ENCODE measurements around the gene PLCB2.

The PLCB2 gene

DNA sequence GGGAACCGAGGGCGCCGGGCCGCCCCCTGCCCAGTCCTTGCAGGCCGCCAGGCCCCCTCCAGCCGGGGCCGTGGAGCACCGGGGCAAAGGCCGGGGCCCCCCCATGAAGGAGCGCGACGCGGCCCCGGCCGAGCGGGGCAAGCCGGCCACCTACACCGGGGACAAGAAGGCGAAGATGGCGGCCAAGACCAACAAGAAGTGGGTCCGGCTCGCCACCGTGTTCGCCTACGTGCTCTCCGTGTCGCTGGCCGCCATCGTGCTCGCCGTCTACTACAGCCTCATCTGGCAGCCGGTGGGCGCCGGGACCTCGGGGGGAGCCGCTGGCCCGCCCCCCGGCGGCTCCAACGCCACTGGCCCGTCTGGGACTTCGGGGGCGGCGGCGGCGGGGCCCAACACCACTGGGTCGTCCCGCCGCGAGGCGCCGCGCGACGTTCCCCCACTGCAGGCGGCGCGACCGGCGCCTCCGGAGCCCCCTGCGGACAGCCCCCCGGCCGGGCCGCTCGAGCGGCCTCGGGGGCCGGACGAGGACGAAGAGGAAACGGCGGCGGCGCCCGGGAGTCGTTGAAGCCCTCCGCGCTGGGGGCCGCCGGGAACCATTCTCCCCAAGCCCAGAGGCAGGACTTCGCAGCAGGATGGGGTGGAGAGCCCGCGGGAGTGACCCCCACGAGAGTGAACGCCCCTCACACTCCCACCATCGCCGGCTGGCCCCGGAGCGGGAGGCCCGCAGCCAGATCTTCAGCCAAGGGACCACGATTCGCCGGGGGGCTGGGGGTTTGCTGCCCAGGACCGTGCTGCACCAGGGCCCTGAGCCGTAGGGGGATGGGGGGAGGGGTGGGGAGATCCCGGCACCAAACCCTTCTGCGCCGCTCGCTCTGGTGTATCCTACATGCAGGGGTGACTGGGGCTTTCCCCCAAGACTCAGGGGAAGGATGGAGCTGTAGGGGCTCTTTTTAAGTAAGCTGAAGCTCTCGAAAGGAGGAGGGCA, 16.5 kb upstream of the PLCB2 start:
- no peak for DNase-seq

DNA sequence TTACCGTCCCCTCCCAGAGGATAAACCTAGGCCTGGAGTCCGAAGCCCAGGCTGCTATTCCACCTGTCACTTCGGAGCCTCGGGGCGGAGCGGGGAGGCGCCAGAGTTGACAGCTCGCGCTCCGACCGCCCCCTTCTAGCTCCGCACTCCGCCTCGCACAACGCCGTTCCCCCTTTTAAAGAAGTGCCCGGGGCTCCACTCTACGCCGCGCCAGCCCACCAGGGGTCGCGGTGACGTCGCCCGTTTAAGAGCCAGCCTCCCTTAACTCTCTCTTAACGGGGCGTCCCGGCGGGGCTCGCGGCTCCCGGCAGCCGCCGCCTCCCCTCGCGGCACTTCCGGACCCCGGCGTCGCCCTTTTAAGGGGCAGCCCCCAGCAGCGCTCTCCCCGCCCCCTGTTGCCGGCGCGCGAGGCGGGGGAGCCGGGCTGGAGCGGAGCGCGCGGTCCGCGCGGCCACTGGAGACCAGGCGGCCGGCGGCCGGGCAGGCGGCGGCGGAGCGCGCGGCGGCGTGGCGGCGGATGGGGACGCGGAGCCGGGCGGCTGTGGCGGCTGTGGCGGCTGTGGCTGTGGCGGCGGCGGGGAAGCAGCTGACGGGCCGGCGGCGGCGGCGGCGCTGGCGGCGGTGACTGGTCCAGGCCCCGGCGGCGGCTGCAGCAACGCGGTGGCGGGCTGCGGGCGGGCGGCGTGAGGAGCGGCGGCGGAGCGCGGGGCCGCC, 15.7 kb upstream of the PLCB2 start, which contains the start of gene INAFM2:
INAFM2 (plus strand) TSS at position 454 of the 714 bp plus-strand sequence. CDS start 364 bp downstream, outside the sequence.
- DNase-seq, result peak; percentile 98

DNA sequence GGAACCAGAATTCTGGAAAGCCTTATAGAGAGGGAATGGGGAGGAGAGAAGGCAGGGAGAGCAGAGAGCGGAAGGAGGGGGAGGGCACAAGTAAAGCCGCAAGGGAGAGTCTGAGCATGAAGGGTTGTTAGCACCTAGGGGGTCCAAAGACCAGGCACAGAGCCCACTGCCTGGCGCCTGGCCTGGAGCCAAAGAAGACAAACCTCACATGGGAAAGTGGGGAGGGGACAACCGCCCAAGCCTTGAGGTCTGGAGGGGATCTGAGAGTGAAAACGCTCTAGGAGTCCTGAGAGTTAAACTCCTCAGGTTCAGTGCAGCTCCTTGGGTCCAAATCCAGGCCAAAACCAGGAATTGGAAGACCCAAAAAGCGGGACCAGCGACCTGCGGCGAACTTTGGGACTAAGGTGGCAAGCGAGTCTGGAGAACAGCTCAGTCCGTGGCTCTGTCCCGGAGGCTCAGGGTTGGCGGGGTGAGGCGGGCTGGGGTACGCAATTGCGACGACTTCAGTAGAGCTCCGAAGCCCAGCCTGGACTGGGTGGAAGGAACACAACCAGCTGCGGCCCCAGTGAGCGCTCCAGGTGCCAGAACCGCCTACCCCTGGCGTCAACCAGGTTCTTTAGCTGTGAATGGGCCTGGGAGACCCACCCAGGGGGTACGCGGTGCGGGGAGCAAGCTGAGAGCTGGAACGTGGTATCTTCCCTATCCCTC, 14.9 kb upstream of the PLCB2 start:
- DNase-seq, result no peak

DNA sequence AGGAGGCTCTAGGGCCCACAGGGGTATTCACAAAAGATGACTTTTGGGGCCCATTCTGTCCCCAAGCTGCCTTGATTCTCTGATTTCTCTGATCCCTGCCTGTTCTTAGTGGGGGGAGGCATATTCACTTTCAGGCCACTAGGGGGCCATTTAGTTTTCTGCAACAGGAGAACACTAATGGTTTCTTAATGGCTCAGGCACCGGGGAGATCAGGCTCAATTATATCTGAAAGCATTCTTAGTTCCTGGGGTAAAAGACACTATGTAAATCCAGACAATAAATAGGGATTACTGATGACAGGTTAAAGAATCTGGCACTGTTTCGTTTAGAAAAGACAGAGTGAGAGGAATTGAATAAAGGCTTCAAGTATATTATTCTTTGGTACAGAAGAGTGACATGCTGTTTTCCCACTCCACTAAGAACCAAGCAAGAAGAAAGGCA, 13.2 kb upstream of the PLCB2 start:
- DNase-seq, result peak; percentile 82

DNA sequence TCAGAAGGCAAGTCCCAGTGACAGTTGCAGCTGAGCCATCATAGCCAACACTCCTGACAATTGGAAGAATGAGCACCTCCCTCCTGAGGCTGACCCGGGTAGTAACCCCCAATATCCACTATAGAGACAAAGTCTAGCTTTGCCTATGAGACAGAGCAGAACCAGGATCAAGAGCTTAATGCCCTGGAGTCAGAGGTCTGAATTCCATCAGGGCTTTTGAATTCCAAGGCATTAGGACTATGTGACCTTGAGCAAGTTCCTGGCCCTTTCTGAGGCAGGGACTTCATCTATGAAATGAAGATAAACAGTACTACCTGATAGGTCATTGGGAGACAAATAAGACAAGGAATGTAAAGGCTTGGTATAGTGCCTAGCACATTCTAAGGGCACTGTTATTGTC, 12.7 kb upstream of the PLCB2 start:
- no peak for DNase-seq

DNA sequence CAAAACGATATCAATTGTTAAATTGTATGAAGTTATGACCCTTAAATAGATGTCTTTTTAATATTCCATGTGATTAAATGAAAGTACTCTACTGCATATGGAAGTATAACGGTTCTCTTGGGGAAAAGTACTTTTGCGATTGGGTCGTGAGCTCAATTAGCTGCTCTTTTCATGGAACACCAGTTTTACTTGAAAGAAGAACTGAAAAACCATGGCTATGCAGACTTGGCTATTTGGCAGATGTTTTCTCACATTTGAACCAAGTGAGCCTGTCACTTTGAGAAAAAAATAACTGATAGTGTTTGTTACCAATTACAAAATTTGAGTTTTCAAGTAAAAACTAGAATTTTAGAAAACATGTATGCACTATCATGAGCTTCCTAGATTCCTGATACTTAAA, 9.8 kb upstream of the PLCB2 start:
- no peak for DNase-seq

DNA sequence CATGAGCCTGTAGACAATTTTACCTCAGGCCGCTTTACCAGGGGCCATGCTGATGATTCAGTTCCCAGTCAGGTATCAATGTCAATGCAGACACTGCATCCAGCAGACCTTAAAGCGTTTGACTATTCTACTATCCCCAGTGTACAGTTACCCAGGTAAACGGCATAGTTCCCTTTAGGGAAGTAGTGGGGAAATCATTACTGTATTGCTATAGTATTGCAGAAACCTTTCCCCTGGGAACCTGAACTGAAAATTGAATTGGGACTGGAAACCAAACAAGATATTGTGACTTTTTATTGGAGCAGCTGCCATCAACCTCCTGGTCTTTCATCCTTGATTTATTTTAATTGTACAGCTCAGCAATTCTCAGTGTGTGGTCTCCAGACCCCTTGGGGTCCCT, 9.2 kb upstream of the PLCB2 start:
- no peak for DNase-seq

DNA sequence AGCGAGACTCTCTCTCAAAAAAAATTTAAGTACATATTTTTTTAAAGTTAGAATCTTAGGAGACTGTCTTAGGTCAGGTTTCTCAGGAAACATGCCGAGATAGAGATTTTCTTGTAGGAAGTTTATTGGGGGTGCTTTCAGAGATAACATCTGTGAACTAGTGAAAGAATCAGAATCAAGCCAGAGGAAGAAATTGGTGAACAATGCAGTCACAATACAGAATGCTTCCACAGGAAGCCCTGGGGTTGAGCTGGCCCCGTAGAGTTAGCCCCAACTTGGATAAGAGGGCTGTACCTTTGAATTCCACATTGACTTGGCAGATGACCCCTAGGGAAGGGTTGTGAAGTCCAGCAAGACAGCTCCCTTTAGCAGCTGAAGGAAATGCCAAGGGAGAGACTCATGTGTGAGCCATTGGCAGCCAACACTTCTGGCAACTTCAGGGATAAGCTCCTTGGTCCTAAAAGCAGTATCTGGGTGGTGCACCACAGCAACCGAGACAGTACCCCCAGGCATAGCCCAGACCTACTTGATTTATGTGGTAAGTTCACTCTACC, 7.1 kb upstream of the PLCB2 start:
- no peak for DNase-seq

DNA sequence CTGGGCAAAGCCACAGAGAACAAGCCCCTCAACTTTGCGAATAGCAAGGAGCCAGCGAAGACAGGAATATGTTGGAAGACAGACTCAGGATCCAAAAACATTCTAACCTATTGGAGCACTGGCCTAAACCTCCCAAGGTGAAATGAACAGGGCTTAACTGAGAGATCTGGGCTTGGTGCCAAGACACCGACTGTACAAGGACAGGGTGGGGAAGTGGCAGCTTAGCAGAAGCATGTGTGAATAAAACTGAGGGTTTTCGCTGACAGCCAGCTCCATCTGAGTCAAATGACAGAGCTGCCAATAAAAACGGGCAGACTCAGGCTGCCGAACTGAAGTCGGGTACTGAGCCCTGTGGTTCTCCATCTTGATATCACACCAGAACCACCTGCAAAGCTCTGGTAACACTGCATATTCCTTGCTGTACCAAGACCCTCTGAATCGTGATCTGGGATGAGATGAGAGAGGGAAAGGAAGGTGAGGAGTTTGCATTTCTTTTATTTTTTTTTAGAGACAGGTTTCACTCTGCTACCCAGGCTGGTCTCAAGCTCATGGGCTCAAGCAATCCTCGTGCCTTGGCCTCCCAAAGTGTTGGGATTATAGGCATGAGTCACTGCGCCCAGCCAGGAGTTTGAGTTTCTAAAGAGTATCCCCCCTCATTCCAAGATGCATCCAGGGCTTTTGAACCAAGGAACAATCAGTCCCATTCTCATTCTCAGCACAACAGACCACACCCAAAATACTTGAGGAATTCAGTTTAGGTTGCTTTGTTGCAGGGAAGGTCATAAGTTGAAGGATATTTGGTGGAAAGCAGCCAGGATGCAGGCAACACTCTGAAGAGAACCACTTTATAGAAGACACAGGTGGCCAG, 6.0 kb upstream of the PLCB2 start:
- peak; percentile 66 for DNase-seq

DNA sequence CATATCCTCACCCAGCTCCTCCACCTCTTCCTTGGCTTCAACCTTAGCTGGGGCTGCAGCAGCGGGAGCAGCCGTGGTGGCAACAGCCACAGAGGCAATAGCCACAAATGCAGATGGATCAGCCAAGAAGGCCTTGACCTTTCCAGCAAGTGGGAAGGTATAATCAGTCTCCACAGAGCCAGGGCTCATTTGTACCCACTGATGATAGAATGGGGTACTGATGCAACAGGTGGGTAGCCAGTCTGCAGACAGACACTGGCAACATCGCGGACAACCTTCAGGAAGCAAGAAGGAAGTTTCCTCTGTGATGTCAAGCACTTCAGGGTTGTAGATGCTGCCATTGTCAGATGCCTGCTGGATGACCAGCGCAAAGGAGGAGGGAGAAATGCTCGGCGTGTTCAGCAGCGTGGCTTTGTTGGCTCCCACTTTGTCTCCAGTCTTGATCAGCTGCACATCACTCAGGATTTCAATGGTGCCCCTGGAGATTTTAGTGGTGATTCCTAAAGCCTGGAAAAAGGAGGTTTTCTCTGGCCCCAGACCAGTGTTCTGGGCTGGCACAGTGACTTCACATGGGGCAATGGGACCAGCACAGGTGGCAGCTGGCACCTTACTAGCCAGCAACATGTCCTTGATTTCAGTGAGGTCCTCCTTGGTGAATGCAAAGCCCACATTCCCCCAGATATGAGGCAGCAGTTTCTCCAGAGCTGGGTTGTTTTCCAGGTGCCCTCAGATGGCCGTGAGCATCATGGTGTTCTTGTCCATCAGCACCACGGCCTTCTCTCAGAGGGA, 4.8 kb upstream of the PLCB2 start:
- no peak for DNase-seq

DNA sequence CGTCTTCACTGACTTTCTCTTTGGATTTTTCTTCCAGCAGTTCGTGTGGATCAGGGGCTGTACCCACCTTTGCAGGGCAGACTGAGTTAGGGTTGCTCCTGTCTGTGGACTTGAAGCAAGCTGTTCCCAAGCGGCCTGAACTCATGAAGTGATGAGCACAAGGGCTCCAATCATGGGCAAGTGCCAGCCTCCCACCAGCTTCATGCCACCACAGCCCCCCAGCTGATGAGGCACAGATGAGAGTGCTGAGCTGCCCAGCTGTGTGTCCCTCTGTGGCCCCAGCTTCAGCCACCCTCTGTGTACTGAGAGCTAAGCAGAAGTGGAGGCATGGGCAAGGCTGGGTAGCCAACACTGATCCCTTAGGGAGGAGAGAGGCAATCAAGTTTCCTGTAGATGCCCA, 3.3 kb upstream of the PLCB2 start:
- DNase-seq, result no peak

DNA sequence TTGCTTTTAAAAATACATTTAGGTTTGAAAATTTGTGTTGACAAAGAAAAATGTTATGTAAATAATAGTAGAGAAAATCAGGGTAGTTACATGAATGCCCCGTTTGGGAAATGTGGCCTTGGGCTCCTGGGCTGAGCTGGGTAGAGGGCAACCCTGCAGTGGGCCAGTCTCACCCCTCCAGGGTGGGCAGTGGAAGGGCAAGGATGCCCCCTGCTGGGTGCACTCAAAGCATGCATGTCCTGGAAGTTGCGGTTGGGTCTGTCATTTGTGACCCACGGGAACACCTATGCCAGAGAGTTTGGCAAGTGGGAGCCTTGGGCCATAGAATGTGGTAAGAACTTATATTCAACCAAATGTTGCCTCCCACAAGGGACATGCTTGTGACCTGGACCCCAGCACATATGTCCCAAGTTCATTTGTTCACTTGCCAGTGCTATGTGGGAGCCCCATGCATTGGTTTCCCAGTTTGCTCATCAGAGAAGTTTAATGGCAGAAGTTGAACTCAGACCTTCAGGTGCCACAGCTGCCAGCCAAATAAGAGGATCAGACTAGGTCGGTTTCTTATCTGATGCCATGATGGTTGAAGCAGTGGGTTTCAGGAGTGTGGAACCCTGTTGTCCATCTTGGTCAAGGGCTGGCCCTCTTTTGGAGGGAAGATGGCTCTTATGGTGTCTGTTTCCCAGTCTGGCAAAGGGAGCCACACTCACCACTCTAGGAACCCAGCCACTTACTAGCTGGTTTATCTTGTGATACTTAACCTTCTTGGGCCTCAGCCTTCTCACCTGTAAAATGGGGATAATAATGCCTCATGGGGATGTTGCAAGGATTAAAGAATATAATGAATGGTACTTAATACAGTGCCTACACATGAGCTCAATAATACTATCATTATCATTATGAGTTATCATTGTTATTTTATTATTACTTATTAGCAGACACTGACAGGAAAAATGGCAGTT, 2.5 kb upstream of the PLCB2 start:
- peak; percentile 79 for DNase-seq

DNA sequence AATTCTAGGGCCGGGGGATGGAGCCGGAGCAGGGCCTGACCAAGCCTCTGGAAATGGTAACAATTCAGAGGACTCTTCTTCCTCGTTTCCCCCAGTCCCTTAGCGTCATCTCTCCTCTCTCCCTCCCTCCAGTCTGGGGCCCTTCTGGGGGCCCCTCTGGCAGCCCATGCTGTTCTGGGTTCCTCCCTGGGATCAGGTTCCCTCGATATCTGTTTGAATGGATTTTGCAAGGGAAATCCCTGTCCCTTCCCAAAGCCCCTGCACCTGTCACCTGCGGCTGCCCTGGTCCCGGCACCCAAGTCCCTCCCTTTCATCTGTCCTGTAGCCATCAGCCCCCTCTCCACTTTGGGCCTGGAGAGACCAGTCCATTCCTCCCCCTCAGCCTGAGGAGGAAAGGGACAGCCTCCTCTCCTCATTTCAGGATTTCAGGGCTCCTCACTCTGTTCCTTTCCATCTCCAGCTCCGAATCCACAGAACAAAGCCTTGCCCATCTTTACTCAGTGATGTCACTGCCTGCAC, 1.7 kb upstream of the PLCB2 start:
- DNase-seq, result no peak

DNA sequence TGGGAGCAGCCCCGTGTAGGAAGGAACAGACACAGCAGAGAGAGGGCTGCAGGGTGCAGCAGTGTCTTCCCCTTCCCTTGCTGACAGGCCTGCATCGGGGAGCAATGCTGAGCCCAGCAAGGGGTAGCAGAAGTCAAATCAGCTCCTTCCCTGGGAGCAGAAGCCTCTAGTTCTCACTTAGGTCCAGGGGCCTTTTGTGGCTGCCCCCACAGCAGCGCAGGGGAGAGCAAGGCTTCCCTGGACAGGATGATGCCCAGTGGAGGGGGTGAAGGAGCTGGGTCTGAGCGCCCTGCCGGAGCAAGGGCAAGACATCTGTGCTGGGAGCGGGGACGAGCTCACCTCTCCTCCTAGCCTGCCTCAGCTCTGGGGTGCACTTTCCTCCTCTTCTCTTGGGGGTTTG, 827 bp downstream of the PLCB2 start:
- DNase-seq, result no peak

DNA sequence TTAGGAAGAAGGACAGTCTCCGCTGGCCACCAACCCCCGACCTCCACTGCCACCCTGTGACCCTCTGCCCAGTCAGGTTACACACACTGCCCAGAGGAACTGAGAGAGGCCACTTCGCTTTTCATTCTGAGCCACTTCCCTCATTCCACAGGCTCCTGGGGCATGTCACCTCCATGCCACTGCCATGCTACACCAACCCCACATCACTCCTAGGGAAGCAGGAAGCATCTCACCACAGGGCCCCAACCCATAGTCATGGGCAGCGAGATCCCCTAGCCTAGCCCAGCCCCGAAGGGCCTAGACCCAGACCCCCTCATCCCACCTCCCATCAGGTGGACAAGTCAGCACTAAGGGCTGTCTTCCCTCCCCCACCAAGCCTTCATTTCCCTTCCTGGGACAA, 1.4 kb downstream of the PLCB2 start:
- no peak for DNase-seq

DNA sequence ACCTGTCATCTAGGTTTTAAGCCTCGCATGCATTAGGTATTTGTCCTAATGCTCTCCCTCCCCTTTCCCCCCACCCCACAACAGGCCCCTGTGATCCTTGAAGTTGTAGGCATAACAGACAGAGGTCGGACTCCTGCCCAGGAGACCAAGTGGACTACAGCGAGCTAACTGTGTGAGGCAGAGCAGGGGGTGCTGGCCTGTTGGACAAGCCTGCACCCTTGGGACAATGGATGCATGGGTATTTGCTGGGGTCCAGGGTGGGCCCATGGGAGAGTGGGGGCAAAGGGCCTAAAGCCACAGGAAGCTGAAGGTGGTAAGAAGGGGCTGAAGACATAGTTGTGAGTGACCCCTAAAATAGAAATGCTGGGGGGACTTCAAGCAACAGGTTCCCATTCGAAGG, 2.5 kb downstream of the PLCB2 start:
- DNase-seq, result no peak

DNA sequence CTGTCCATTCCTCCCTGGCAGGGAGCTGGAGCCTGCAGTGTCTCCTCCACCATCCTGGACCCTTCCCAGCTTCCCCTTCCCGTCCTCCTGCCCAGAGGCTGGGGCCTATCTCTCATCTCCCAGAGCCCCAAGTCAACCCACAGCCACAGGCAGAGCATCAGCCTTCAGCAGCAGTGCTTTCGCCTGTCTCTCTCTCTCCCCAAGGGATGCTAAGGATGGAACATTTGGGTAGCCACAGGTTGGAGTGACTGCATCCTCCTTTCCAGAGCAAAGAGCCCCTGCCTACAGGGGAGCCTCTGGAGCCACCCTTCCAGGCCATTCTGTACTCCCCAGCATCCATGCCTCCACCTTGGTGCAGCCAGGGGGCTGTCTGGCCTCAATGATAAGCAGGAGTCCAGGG, 4.2 kb downstream of the PLCB2 start:
- no peak for DNase-seq

DNA sequence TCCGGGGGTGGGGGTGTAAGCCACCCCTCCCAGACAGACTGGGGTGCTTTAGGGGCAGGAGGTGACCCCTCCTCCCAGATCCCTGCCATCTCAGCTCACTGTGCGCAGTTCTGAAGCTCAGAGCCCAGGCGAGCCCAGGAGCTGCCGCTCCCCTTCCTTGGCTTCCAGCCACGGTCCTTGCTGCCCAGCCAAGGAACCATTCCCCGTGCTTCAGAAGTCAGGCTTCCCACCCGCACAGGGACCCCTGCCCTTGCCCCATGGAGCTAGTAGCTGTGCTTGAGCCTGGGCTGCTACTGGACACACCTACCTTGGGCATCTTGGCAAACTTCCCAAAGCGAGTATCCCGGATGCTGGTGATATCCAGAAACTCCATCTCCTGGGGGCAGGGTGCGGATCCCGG, 4.8 kb downstream of the PLCB2 start:
- no peak for DNase-seq

DNA sequence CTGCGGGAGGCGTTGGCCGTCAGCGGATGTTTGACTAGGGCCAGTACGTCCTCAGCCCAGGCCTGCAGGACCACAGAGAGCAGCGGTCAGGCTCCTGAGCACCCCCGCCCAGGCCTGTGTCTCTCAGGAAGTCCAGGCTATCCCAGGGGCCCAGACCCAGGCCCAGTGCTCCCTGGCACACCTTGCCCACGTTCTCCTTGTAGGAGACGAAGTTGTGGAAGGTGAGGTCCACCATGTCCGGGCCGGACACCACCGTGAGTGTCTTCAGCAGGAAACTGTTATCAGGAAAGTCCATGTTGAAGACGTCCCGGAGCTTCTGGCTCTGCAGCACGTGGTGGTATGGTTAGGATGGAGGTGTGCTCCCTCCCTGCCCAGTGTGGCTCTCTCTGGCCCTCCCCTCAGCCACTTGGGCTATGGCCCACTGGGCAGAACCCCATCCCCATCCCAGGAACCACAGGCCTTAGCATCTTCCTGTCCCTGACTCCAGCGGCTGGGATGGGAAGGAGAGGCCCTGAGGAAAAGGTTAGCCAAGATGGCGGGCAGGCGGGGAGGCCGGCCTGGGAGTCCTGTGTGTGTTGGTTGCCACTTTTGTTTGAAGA, 5.3 kb downstream of the PLCB2 start:
- DNase-seq, result no peak

Measured in eye (tissue), 1 donor.